ENCODE data around the gene OPN3. TPM values are rescaled to one million over a fixed set of nuclear protein-coding genes. Genes with fewer than 3 reads are reported as not detected.

Gene OPN3
- polyA plus RNA-seq, 2 of the 4 experiments (the other 2 are of a cell fraction), result 41.0 to 144 TPM

GRCh38 chr1:241611063-241611462 is 29.1 kb downstream of the OPN3 start (continued):
- peak; percentile 25; the same call in 1 of the 2 replicates for TF ChIP-seq E2F6 (IDR thresholded peaks at IDR 0.05; ENCODE audit: borderline replicate concordance, low read depth)
- TF ChIP-seq USF2 (IDR thresholded peaks at IDR 0.05), result no peak
- TF ChIP-seq RAD21 (conservative IDR thresholded peaks at IDR 0.05 in 1 of 2, IDR thresholded peaks at IDR 0.05 in 1 of 2), result peak; percentile 89
- TF ChIP-seq MAX (IDR thresholded peaks at IDR 0.05), result peak; percentile 73; the same call in 1 of the 2 replicates
- TF ChIP-seq CEBPB (IDR thresholded peaks at IDR 0.05), result peak in 1 of 2 experiments; percentile 80; a peak in 2 of 4 replicates

GRCh38 chr1:241610056-241610815 is 29.9 kb downstream of the OPN3 start:
- 0 out of 3 replicates have a peak overlapping the region, but pooled peaks have one; percentile 11 for H3K4me3 ChIP-seq
- WGBS (ENCODE audit: missing lambda C conversion rate), result 11% methylated on average over 8 of the region's 8 CpGs
- H3K4me2 ChIP-seq, result peak overlapping the region; percentile 68
- H3K27ac ChIP-seq, result peak overlapping the region; percentile 89 to 90
- DNase-seq (ENCODE audit: low read depth in 1 of 2, low spot score in 1 of 2), result peak; percentile 36 to 86
- ChIA-PET CTCF (interaction anchor here (0.6 to 10.4 kb wide), 46 partner anchors 8 to 401 kb away, joined by 3 to 120 read pairs (median 5); partner anchors contain the start of genes CHML, EXO1, FH and KMO), POLR2A (interaction anchor here (0.6 to 1.3 kb wide), 3 partner anchors 17 to 78 kb away, joined by 3 to 5 read pairs (median 4); partner anchors contain the start of gene KMO)
- H3K9me3 ChIP-seq, result no peaks in the 10 kb centered on the region
- peak; percentile 41 to 73 for ATAC-seq
- FAIRE-seq, result peak; percentile 89
- H3K4me1 ChIP-seq, result peaks cover 99% of the 10 kb centered on the region
- TF ChIP-seq MAX (IDR thresholded peaks at IDR 0.05) (peak; percentile 72), JUNB (IDR thresholded peaks at IDR 0.05) (peak; percentile 60), CEBPB (IDR thresholded peaks at IDR 0.05) (peak in 1 of 2 experiments; percentile 60; a peak in 1 of 4 replicates), EP300 (IDR thresholded peaks at IDR 0.05) (peak in 1 of 2 experiments; percentile 28; a peak in 2 of 5 replicates), RARB (CRISPR knock-in tag; IDR thresholded peaks at IDR 0.05) (no peak), RAD21 (conservative IDR thresholded peaks at IDR 0.05 in 1 of 2, IDR thresholded peaks at IDR 0.05 in 1 of 2) (peak; percentile 26 to 35; a peak in 4 of 5 replicates), PBX3 (IDR thresholded peaks at IDR 0.05) (0 out of 2 replicates have a peak, but pooled peaks have one; percentile 51), ELK1 (IDR thresholded peaks at IDR 0.05; ENCODE audit: low read depth, low read length) (no peak), GATA3 (IDR thresholded peaks at IDR 0.05; ENCODE audit: borderline replicate concordance) (peak; percentile 91), CBX2 (IDR thresholded peaks at IDR 0.05; ENCODE audit: borderline replicate concordance, low read depth) (no peak), JUN (IDR thresholded peaks at IDR 0.05) (peak in 1 of 2 experiments; percentile 48; a peak in 3 of 5 replicates)

GRCh38 chr1:241608379-241609033 is 31.7 kb downstream of the OPN3 start:
- ChIA-PET POLR2A (interaction anchor here (1.0 kb wide), 1 partner anchor 17 kb away, joined by 3 read pairs; no protein-coding TSS in a partner anchor), CTCF (interaction anchor here (0.9 to 10.4 kb wide), 6 partner anchors 13 to 257 kb away, joined by 3 to 120 read pairs (median 18); no protein-coding TSS in a partner anchor)
- no peaks in the 10 kb centered on the region for H3K9me3 ChIP-seq
- DNase-seq (ENCODE audit: low read depth in 1 of 2, low spot score in 1 of 2) (no peak), ATAC-seq (0 out of 6 replicates have a peak, but pooled peaks of 1 of the 2 experiments have one; percentile 8), FAIRE-seq (no peak)
- peak overlapping the region; percentile 89 to 90 for H3K27ac ChIP-seq
- H3K4me1 ChIP-seq, result peaks cover 99% of the 10 kb centered on the region
- no peak overlapping the region for H3K4me3 ChIP-seq
- TF ChIP-seq JUNB (IDR thresholded peaks at IDR 0.05) (peak; percentile 17; the same call in 1 of the 2 replicates), CEBPB (IDR thresholded peaks at IDR 0.05) (peak in 1 of 2 experiments; percentile 26; a peak in 1 of 4 replicates), PHF8 (IDR thresholded peaks at IDR 0.05; ENCODE audit: borderline replicate concordance, low read depth) (no peak), ZC3H11A (IDR thresholded peaks at IDR 0.05) (no peak)
- 4% methylated on average over 3 of the region's 3 CpGs for WGBS (ENCODE audit: missing lambda C conversion rate)
- peak overlapping the region; percentile 68 for H3K4me2 ChIP-seq
